Tongue (tissue), 3 donors: ENCODE data around the gene KRTAP22-2. TPM values are rescaled to one million over a fixed set of nuclear protein-coding genes. Genes with fewer than 3 reads are reported as not detected.

Experiments used
- DNase-seq: peaks from one replicate; pipeline ENCODE4 v3.0.0-alpha.2; 2015
- small RNA-seq: library from RNA; depleted of rRNA; stranded (forward); fragments of <200 nt; gene quantifications from one replicate; pipeline ENCODE3, GENCODE V24; 2014; ENCODE audit warnings: low replicate concordance
- total RNA-seq: library from RNA; depleted of rRNA; stranded (reverse); fragments of >200 nt; gene quantifications from one replicate; pipeline ENCODE4 v1.2.3, GENCODE V29; 2014

Gene KRTAP22-2
- total RNA-seq, 1 donor from 2014 or later: not detected

- no peak for DNase-seq
Observed at GRCh38 chr21:30561957-30562356, 28.2 kb downstream of the KRTAP22-2 start.

DNA sequence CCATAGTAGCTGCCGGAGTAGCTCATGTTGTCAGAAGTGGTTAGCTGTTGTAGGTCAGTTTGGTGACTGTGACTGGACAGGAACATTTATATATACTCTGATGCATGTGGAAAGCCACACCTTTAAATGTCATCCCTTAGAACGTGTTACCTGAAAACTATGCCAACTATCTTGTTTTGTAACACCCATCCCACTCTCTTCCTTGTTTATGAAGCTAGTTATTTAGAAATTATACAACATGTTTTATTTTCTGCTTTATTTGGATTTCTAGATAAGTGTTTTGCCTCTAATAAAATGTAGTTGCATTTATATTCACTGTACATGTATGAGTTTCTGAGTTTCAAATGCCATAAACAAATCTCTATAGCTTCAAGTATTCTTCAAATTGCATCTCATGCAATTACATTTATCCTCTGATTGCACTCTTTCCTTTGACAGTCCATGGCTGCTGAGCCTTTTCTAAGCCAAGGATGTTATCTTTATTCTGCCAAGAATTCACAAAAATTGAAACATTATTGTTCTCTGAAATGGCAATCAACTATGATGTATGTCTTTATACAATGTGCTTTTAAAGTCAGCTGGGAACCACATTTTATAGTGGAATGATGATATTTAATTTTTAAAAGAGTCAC, 28.8 kb downstream of the KRTAP22-2 start, which contains the start of gene KRTAP19-7:
Gene KRTAP19-7, minus strand, starts transcription at position 51 of the 632 bp plus-strand sequence. Its CDS starts 25 bp downstream, at position 26.
- no peak for DNase-seq

GRCh38 chr21:30555095-30555494, 35.1 kb downstream of the KRTAP22-2 start:
- DNase-seq: no peak

- DNase-seq: no peak
Observed at GRCh38 chr21:30552782-30553181, 37.4 kb downstream of the KRTAP22-2 start.

DNA sequence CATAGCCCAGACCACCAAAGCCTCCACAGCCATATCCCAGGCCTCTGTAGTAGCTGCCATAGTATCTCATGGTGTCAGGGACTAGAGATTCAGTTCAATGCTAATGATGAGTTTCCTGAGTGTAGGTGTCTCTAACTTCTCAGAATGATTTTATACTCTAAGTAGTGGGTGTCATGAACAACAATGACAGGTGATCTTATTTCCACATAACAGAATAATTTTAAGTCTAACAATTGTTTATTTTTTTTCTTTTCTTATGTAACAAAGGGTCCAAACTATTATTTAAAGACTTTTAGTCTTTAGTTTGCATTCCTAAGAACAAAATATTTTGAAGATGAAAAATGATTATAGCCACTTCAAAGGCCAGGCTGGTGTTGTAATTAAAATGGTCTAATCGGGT, 48.4 kb downstream of the KRTAP22-2 start, which contains the start of gene KRTAP19-6:
Gene KRTAP19-6, minus strand, starts transcription at position 101 of the 400 bp plus-strand sequence. Its CDS starts 31 bp downstream, at position 70.
- no peak for DNase-seq

Small RNAs within 50 kb of the gene (small RNA-seq; reads per million reads assigned to genes)
- not detected for gene KRTAP20-1
- gene KRTAP20-4: not detected
- gene KRTAP22-1: not detected
- gene KRTAP22-2: not detected

Other genes starting within 250 kb of the KRTAP22-2 start
- not detected for gene KRTAP23-1, start 241.8 kb downstream of the KRTAP22-2 start, total RNA-seq
- not detected for gene KRTAP13-2, start 218.1 kb downstream of the KRTAP22-2 start, total RNA-seq
- not detected for gene KRTAP13-1, start 194.4 kb downstream of the KRTAP22-2 start, total RNA-seq
- not detected for gene KRTAP13-3, start 164.5 kb downstream of the KRTAP22-2 start, total RNA-seq
- gene KRTAP13-4, start 160.2 kb downstream of the KRTAP22-2 start, total RNA-seq: not detected
- gene KRTAP15-1, start 150.1 kb downstream of the KRTAP22-2 start, total RNA-seq: not detected
- not detected for gene KRTAP19-1, start 110.0 kb downstream of the KRTAP22-2 start, total RNA-seq
- not detected for gene KRTAP19-2, start 103.0 kb downstream of the KRTAP22-2 start, total RNA-seq
- not detected for gene KRTAP19-3, start 98.4 kb downstream of the KRTAP22-2 start, total RNA-seq
- not detected for gene KRTAP19-4, start 93.2 kb downstream of the KRTAP22-2 start, total RNA-seq
- gene KRTAP19-5, start 88.3 kb downstream of the KRTAP22-2 start, total RNA-seq: not detected
- gene KRTAP19-6, start 48.5 kb downstream of the KRTAP22-2 start, total RNA-seq: not detected
- gene KRTAP19-7, start 29.1 kb downstream of the KRTAP22-2 start, total RNA-seq: not detected
- gene KRTAP6-3, start 2.0 kb upstream of the KRTAP22-2 start, total RNA-seq: not detected
- not detected for gene KRTAP6-2, start 8.5 kb upstream of the KRTAP22-2 start, total RNA-seq
- gene KRTAP22-1, start 10.7 kb upstream of the KRTAP22-2 start, total RNA-seq: not detected
- gene KRTAP6-1, start 23.5 kb upstream of the KRTAP22-2 start, total RNA-seq: not detected
- not detected for gene KRTAP20-1, start 26.0 kb upstream of the KRTAP22-2 start, total RNA-seq
- gene KRTAP20-4, start 30.2 kb upstream of the KRTAP22-2 start, total RNA-seq: not detected
- not detected for gene KRTAP20-2, start 44.8 kb upstream of the KRTAP22-2 start, total RNA-seq
- gene KRTAP20-3, start 52.5 kb upstream of the KRTAP22-2 start, total RNA-seq: not detected
- gene KRTAP21-3, start 128.4 kb upstream of the KRTAP22-2 start, total RNA-seq: not detected
- not detected for gene KRTAP21-2, start 156.9 kb upstream of the KRTAP22-2 start, total RNA-seq
- gene KRTAP21-1, start 165.0 kb upstream of the KRTAP22-2 start, total RNA-seq: not detected
- not detected for gene KRTAP8-1, start 222.9 kb upstream of the KRTAP22-2 start, total RNA-seq
- gene KRTAP7-1, start 239.4 kb upstream of the KRTAP22-2 start, total RNA-seq: not detected